Suppressor macrophage (primary cell): Measurements from ENCODE around the gene CCT6B.
"Not testable (repeated sequence)": the region's sequence is repeated elsewhere in the genome, so short reads cannot be mapped to it uniquely, and the experiment has no call there.

Experiments used
- DNase-seq, 4 experiments: peaks; one replicate each; pipeline ENCODE4 v3.0.0-alpha.2; 2020 to 2022
- total RNA-seq, 17 experiments: gene quantifications; one replicate each; lab custom pipeline; 2026; ENCODE audit warnings: mixed read lengths in 6 of 17, inconsistent platforms in 3 of 17; lab: John Stamatoyannopoulos, UW

The CCT6B gene, protein sequence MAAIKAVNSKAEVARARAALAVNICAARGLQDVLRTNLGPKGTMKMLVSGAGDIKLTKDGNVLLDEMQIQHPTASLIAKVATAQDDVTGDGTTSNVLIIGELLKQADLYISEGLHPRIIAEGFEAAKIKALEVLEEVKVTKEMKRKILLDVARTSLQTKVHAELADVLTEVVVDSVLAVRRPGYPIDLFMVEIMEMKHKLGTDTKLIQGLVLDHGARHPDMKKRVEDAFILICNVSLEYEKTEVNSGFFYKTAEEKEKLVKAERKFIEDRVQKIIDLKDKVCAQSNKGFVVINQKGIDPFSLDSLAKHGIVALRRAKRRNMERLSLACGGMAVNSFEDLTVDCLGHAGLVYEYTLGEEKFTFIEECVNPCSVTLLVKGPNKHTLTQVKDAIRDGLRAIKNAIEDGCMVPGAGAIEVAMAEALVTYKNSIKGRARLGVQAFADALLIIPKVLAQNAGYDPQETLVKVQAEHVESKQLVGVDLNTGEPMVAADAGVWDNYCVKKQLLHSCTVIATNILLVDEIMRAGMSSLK
- total RNA-seq: 0.82 to 3.5 (median 2.2) reads per million in 17 experiments

DNA sequence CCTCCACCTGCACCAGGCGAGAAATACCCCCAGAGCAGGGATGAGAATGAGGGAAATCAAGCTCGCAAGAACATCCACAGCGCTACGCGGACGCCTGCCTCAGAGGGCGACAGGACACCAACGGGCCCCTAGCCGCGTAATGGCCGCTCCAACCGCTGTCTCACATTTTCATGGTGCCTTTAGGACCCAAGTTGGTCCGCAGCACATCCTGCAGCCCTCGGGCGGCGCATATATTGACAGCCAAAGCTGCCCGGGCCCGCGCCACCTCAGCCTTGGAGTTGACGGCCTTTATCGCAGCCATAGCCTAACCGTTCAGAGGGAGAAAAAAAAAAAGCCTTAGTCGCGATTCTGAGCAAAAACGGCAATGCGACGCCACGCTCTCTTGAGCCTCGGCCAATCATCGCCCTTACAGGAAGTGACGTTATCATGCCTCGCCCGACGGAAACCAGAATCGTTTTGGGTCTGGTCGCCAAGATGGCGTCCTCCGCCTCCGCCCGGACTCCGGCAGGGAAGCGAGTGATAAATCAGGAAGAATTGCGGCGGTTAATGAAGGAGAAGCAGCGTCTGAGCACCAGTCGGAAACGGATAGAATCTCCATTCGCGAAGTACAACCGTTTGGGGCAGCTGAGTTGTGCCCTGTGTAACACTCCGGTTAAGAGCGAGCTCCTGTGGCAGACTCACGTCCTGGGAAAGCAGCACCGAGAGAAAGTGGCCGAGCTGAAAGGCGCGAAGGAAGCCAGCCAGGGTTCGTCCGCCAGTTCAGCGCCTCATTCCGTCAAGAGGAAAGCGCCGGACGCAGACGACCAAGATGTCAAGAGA is at the start of gene CCT6B, which contains the start of gene ZNF830:
Gene CCT6B (minus strand): TSS at position 368 of the 819 bp plus-strand sequence. CDS start 67 bp downstream, at position 301.
Gene ZNF830 (plus strand): TSS at position 448 of the 819 bp plus-strand sequence. CDS start 27 bp downstream, at position 475.
- DNase-seq: peak; percentile 95 to 97 (median 96)

DNA sequence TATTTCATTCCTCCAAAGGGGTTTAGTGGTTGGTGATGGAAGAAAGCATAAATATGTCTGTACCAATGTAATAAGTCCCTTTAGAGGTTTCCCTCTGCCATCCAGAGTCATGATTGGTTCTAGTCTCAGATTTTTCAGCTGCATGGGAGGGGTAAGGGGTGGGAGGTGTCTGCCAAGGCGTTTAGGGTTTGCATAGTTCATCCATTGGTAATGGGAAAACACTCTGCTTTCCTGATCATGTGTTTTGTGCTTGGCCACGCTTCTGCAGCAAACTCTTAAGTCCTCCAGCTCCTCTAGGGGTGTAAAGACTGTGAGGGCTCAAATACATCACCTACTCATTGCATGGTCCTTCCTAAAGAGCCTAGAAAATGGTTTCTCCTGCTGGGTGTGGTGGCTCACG is 48.8 kb upstream of the CCT6B start:
- no peak for DNase-seq

DNA sequence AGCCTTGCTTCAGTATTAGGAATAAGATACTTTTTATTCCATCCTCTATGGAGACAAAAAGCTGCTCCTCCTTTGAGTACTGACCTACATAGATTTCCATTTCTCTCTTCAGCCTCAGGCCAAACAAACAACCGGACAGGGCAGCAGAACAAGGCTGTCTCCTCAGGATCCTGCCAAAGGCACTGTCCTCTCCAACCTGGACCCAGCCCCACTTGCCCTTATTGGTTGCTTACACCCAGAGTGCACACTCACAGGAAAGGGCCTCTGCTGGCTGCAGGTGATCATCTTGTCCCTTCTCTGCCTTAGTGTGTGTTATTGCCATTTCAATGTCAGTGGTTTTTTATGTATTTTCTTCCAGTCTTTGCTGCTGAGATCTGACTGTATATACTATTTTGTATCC is 45.7 kb upstream of the CCT6B start:
- DNase-seq: no peak

DNA sequence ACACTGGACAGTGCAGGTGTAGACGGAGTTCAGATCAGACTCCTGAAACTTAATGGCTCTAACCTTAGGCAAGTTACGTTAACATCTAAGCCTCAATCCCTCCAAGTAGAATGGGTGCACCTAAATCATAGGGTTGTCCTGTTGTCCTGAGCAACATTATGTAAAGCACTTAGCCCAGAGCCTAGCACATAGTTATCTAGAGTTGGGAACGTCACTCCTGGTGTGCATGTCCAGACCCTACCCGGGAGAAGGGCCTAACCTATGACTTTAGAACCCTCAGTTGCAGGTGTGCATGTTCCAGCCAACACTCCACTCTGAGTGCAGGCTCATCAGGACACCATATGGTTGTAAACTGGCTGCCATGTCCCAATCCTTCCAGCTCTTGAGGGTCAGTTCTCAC is 45.1 kb upstream of the CCT6B start:
- DNase-seq: no peak

DNA sequence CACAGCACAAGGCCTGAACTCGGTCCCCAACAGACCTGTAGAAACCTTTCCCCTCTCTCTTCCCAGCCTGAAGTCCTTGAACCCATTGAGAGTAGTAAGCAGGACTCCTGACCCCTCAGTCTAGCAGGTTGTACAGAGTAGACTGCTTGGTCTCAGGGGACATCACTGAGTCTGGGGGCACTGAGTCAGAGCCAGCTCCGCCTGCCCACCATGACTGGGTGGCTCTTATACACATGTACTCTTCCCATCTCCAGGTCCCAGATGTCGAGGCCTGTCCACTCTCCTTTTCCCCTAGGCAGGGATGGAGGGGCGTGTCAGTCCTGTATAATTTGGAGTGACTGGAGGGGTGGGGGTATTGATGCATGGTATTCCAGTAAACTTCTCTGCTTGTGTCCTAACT is 42.5 kb upstream of the CCT6B start:
- DNase-seq: no peak

DNA sequence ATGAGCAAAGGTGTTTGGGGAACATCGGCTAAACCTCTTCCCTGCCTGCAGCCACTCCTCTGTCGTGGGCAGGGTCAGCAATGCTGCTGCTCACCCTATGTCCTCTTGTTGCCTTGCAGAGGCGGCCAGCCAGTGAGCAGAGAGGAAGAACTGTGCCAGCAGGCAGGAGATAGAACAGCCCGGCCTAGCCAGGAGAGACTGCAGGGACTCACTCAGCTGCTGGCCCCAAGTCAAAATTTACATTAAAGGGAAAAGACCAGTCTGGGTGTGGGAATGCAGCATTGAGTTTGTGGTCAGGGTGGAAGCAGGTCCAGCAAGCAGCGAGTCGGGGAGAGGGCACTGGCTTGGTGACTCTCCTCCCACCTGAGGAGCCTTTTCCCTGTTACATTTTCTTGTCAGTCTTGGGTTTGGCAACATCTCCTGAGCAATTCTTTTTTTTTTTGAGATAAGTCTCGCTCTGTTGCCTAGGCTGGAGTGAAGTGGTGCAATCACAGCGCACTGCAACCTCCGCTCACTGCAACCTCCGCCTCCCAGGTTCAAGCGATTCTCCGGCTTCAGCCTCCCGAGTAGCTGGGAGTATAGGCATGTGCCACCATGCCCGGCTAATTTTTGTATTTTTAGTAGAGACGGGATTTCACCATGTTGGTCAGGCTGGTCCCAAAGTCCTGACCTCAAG is 41.8 kb upstream of the CCT6B start:
- DNase-seq: no peak

DNA sequence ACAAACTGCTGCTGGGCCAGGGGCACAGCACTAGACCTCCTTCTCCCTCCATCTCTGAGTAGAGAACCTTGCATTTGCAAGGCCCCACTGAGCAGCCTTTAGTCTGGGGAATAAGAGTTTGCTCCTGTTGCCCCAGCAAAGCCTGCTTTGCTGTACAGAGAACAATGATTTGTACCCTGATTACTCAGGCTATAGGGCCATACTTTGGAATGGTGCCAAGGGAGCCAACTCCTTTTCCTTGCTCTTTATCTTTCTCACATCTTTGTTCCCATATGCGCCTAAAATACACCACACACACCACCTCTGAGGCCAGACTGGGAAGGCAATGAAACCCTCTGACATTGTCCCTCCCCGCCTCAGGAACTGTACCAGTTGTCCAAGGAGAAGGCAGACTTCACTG is 40.3 kb upstream of the CCT6B start:
- no peak for DNase-seq

DNA sequence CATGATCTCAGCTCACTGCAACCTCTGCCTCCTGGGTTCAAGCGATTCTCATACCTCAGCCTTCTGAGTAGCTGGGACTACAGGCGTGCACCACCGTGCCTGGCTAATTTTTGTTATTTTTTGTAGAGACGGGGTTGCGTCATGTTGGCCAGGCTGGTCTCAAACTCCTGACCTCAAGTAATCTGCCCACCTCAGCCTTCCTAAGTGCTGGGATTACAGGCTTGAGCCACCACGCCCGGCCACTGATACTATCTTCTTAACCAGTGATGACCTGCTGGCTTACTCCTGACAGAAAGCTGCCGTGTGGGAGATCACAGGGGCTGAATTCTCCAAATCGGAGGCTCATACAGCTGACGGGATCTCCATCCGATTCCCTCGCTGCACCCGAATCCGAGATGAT is 39.7 kb upstream of the CCT6B start:
- not testable (repeated sequence) for DNase-seq

DNA sequence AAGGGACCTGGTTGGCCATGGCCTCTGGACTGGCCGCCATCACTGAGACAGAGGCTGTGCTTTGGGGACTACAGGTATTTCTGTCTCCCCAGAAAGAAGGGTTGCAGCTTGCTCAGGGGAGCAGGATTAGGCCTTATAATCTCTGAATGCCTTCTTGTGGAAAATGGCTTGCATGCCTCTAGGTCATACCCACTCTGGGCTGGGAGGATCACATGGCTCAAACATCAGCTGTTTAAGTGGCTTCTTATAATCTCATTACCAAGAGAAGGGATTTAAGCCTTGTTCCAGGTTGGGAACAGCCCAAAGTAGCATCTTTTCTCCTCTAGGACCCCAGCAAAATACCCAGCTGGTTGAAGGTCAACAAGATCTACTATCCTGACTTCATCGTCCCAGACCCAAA is 38.2 kb upstream of the CCT6B start:
- no peak for DNase-seq

DNA sequence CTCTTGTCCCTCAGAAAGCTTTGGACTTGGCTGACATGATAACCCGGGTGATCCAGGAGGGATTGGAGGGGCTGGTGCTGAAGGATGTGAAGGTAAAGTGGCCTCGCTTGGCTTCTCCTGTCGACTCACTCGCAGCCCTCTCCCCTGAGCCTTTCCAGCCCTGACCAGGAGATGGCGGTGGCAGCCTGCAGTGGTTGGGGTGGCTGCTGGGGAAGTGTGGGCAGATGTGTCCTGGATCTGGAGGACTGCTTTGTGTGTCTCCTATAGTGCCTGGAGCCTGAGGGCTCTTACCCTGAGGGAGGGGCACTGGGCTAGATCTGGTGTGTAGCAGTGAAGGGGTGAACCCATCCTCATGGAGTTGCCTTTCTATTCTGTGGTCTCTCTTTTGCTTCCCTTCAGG is 36.9 kb upstream of the CCT6B start:
- DNase-seq: peak; percentile 79 to 89 (median 86)

DNA sequence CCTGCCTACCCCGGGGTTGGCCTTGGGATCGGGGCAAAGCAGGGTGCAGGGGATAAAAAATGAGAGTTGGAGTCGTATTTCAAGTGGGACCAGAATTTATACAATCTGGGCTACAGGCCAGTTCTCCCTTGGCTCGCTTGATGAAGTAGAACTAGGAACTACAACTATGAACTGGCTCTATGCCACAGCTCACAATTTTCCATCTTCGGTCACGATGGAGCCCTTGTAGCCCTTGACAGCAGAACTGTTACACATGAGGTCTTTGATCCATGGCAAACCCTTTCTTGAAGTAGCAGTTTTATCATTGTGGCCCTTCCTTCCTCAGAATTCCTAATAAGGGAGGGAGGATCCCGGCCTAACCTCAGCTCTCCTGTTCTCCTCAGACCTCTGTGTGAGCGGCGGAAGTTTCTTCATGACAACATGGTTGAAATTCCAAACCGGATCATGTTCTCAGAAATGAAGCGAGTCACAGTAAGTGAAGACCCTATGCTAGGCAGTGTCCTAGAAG is 36.1 kb upstream of the CCT6B start:
- DNase-seq: peak; percentile 22 to 41 (median 33)

DNA sequence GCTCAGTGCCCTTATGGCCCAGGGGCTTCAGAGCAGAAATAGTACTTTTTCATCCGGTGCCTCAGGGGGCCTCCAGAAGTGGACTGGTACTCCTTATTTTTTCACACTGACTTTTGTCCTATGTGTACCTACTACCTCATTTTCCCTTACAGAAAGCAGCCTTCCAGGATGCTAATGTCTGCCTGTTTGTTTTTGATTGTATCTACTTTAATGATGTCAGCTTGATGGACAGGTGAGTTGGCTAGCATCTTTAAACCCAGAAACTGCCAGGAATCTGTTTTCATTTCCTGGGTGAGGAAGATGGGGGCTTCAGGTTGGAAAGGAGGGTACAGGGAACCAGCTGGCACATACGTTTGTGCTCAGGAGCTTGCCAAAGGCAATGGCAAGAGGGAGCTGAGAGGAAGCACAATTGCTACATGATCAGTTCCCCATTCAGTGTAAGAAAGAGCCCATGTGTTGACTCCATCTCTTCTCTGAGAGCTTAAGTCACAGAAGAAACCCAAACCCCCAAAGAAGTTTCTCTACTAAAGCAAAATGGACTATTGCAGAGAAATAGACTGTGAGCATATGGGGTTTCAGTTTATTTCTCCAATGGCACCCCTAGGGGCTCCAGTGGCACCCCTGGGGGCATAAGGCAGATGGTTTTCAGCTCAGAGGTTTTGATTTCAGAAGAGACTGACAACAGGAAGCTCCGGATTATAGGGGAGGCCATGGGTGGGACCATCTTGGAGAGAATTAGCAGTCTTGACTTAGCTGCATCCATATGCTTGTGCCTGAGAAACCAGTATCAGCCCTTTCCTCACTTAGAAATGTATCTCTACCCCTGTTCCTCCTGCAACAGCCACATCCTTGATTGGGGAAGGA is 35.4 kb upstream of the CCT6B start:
- peak; percentile 9 to 54 (median 42) for DNase-seq

DNA sequence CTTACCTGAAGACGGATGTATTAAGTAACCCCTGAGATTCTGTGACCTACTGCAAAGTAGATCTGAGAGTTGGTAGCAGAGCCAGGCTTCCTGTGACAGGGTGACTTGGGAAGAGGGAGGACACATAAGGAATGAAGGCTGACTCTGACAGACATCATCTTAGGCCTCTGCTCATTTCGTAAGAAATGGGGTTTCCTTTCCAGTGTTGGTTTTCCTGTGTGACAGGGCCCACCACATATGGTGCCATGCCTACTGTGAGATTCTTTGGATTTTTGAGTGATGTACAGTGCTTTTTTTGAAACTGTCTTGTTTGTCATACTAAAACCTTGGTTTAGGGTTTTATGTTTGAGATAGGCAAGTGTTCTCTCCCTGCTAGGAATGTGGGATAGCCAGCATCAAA is 31.8 kb upstream of the CCT6B start:
- no peak for DNase-seq

DNA sequence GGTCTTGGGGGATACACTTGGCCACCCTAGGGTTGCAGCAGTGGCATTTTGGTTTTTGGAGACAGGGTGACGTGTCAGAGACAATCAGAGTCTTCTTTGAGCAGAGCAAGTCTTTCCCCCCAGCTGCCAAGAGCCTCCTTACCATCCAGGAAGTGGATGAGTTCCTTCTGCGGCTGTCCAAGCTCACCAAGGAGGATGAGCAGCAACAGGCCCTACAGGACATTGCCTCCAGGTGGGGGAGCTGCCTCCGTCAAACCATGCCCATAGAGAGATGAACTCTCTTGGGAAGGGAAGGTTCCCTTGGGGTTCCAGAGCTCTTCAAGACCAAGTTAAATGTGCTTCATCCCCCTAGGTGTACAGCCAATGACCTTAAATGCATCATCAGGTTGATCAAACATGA is 30.3 kb upstream of the CCT6B start:
- DNase-seq: peak in 1 of 4 experiments; percentile 13

DNA sequence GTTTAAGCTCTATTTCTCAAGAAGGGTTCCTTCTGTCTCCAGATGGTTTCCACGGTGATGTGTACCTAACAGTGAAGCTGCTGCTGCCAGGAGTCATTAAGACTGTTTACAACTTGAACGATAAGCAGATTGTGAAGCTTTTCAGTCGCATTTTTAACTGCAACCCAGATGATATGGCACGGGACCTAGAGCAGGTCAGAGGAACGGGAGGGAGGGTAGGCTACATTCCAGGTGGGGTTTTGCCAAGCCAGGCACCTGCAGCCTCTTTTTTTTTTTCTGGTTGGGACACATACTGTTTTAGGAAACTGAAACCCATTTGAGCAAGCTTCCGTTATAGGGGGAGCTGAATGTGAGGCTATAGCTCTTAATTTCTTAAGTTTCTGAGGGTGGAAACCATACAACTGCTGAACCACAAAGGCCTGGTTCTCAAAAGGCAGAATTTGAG is 29.7 kb upstream of the CCT6B start:
- DNase-seq: peak in 3 of 4 experiments; percentile 15 to 55 (median 30)

DNA sequence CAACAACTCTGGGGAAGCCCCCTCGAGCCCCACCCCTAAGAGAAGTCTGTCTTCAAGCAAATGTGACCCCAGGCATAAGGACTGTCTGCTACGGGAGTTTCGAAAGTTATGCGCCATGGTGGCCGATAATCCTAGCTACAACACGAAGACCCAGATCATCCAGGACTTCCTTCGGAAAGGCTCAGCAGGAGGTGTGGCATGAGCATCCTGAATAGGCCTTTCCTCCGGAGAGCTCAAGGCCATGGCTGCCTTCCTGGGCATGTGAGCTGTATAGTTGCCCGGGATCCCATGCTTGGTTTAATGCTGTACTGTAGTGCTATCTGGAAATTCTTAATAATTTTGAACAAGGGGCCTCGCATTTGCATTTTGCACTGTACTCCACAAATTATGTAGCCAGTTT is 28.2 kb upstream of the CCT6B start:
- no peak for DNase-seq

DNA sequence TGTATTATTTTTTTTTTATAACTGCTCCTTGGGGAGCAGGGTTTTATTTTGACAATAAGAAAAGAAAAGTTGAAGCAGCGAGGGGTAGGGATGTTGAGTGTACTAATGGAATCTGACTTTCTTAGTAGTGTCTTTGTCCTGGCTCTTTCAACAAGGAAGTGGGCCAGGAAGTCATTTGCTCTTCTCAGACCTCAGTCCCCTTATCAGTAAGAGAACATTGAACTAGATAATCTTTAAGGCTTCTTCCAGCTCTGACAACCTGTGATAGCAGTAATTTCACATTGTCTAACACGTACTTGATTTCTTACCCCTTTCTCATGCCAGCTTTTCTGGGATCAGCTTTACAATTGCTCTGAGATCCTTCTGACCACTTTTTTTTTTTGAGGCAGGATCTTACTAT is 27.4 kb upstream of the CCT6B start:
- DNase-seq: no peak

DNA sequence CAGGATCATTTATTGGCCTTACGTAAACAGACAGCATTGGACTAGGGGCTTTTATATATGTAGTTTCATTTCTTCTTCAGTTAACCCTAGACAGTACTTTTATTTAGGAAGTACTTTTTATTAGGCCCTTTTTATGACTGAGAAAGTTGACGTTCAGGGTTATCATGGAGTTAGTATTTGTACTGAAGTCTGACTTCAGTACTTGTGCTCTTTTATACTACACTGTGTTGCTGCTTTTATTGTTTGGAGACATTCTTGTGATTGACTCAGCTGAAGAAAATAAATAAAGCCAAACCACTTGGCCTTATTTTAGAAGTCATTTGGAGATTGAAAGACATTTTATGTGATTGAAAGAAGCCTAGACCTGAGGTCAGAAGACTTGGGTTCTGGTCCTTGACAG is 26.0 kb upstream of the CCT6B start:
- DNase-seq: no peak

DNA sequence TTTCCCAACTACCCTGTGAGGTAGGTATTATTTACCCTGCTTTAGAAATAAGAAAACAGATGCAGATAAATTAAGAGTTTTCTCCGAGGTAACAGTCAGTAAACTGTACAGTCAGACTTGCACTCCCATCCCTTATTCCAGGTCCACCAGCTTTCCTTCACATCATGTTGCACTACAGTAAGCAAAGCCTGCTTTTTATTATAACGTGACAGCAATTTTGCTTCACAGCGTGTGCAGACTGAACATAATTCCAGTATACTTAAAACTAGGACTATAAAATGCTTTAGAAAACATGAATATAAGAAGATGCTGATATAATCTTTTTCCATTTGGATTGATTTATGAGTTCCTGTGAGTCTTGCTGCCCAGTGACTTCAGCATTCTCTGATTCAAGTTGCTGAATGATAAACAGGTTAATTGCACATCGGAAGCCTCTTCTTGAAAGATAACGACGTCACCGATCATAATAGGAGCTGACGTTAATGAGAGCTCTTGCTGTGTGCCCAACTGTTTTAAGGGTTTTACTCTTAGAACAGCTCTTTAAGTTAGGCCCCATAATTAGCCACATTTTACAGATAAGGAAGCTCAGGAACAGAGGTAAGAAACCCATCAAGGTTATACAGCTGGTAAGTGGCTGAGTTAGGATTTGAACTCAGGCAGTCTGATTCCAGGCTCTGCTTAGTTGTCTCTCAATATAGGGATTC is 20.4 kb upstream of the CCT6B start:
- peak in 2 of 4 experiments; percentile 21 to 33 for DNase-seq

DNA sequence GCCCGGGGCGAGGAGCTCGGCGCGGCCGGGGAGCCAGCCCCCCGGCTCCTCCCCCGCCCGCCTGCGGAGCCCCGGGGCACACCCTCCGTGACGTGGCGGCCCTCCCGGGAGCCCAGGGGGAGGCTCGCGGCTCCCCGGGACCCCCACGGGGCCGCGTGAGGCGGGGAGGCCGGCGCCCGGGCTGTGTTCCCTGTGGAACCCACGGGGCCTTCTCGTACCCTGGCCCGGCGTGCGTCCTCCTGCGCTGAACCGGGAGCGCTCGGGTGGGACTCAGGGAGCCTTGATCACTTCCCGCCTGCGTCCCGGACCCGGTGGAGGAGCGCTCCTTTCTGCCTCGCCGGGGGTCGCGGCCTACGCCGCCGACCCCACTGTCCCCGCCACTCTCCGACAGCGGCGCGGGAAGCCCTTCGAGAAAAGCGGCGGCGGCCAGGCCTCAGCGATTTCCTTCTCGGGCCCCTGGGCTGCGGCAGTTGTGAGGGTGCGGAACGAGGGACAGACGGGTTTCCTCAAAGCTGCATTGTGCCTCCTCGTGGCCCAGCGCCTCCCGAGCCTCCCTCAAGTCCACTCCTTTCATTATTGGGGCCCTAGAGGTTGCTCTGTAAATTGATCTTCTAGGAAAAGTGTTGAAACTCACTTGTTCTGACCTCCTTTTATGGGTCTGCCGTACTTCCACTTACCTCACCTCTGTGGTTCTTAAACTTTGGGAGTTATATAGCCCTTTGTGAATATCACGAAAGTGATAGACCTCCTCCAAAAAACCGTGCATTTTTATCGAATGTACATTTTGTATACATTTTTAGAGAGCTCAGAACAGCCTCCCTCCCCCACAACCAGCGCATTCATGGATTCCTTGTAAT is 19.6 kb upstream of the CCT6B start:
- DNase-seq: peak; percentile 83 to 92 (median 90)
